BE2C (cell line): ENCODE data around the gene INSIG1.

ENCODE experiments used
- DNase-seq: peaks from one replicate; pipeline ENCODE4 v3.0.0-alpha.2; 2020
- H3K27me3 ChIP-seq: fragments of 250-450 bp; sonication (Bioruptor Pico); 2 replicates; pipeline ENCODE4 v1.5.1; 2020; ENCODE audit warnings: mild to moderate bottlenecking
- H3K36me3 ChIP-seq: fragments of 250-450 bp; sonication (Bioruptor Pico); 2 replicates; pipeline ENCODE4 v1.5.1; 2020; ENCODE audit warnings: mild to moderate bottlenecking
- H3K4me1 ChIP-seq: fragments of 250-450 bp; sonication (Bioruptor Pico); 2 replicates; pipeline ENCODE4 v1.5.1; 2020
- H3K4me3 ChIP-seq: 2 replicates; pipeline ENCODE4 v1.5.1; 2011; ENCODE audit warnings: low read depth, low read length
- H3K9me3 ChIP-seq: fragments of 250-450 bp; sonication (Bioruptor Pico); 2 replicates; pipeline ENCODE4 v1.5.1; 2020
- TF ChIP-seq, protein P1 (sequence below): IDR thresholded peaks from 2 replicates; pipeline ENCODE4 v1.5.1; 2012; ENCODE audit warnings: mild to moderate bottlenecking, low read depth, low read length

Gene INSIG1

GRCh38 chr7:155327590-155328320, 30.1 kb downstream of the INSIG1 start:
- Histone ChIP-seq H3K27me3 (peaks cover 13% of the 10 kb centered on the region; the same call in 1 of the 2 replicates), H3K36me3 (no peaks in the 10 kb centered on the region), H3K4me3 (no peak overlapping the region), H3K9me3 (no peaks in the 10 kb centered on the region), H3K4me1 (peaks cover 3% of the 10 kb centered on the region)
- TF ChIP-seq, protein P1, sequence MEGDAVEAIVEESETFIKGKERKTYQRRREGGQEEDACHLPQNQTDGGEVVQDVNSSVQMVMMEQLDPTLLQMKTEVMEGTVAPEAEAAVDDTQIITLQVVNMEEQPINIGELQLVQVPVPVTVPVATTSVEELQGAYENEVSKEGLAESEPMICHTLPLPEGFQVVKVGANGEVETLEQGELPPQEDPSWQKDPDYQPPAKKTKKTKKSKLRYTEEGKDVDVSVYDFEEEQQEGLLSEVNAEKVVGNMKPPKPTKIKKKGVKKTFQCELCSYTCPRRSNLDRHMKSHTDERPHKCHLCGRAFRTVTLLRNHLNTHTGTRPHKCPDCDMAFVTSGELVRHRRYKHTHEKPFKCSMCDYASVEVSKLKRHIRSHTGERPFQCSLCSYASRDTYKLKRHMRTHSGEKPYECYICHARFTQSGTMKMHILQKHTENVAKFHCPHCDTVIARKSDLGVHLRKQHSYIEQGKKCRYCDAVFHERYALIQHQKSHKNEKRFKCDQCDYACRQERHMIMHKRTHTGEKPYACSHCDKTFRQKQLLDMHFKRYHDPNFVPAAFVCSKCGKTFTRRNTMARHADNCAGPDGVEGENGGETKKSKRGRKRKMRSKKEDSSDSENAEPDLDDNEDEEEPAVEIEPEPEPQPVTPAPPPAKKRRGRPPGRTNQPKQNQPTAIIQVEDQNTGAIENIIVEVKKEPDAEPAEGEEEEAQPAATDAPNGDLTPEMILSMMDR: no peak
- DNase-seq: no peak

- no peaks in the 10 kb centered on the region for H3K36me3 ChIP-seq
- H3K4me1 ChIP-seq: no peaks in the 10 kb centered on the region; the same call in 1 of the 2 replicates
- no peak overlapping the region for H3K4me3 ChIP-seq
- TF ChIP-seq, protein P1: no peak
- H3K27me3 ChIP-seq: peaks cover 21% of the 10 kb centered on the region
- no peak for DNase-seq
- H3K9me3 ChIP-seq: no peaks in the 10 kb centered on the region
These were observed 31.5 kb downstream of the INSIG1 start for GRCh38 chr7:155329225-155329624.

GRCh38 chr7:155331396-155331795, 33.7 kb downstream of the INSIG1 start:
- no peak overlapping the region for H3K4me3 ChIP-seq
- TF ChIP-seq, protein P1: no peak
- H3K9me3 ChIP-seq: no peaks in the 10 kb centered on the region
- peaks cover 14% of the 10 kb centered on the region for H3K27me3 ChIP-seq
- no peaks in the 10 kb centered on the region for H3K36me3 ChIP-seq
- no peaks in the 10 kb centered on the region for H3K4me1 ChIP-seq
- DNase-seq: no peak

DNA sequence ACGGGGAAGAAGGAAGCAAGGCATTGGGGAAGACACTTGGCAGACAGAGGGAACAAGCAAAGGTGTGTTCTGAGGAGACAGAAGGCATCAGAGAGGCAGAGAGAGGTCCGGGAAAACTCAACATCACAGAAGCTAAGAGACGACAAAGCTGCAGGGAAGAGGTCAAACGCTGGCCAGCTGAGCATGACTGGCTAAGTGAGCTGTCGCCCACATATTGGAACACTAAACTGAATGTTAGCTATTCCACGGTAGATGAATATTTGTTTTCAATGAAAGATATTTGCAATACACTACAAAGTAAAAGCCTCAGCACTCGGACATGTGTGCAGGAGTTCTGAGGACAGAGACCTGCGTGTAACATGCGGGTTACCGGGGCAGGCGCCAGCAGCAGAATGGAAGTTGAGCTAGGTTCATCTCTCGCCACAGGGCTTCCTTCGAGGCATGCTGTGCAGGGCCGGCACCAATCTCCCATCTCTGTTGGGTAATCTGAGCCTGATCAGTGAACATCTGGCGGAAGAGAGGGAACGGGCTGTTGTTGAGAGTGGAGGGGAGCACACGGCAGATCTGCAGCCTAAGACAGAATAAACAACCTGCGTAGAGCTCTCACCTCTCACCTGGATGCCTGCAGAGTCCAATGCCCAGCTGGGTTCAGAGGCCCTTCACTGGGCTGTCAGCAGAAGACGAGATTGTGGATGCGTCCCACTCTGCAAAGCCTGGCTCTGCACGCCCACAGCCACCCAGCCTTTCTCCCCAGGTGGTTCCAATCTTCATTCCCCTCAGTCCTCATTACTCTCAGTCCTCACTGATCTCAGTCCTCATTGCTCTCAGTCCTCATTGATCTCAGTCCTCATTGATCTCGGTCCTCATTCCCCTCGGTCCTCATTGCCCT, 35.9 kb downstream of the INSIG1 start:
- TF ChIP-seq, protein P1: no peak
- Histone ChIP-seq H3K4me1 (no peaks in the 10 kb centered on the region), H3K9me3 (no peaks in the 10 kb centered on the region), H3K27me3 (peaks cover 14% of the 10 kb centered on the region), H3K36me3 (no peaks in the 10 kb centered on the region), H3K4me3 (no peak overlapping the region)
- no peak for DNase-seq

DNA sequence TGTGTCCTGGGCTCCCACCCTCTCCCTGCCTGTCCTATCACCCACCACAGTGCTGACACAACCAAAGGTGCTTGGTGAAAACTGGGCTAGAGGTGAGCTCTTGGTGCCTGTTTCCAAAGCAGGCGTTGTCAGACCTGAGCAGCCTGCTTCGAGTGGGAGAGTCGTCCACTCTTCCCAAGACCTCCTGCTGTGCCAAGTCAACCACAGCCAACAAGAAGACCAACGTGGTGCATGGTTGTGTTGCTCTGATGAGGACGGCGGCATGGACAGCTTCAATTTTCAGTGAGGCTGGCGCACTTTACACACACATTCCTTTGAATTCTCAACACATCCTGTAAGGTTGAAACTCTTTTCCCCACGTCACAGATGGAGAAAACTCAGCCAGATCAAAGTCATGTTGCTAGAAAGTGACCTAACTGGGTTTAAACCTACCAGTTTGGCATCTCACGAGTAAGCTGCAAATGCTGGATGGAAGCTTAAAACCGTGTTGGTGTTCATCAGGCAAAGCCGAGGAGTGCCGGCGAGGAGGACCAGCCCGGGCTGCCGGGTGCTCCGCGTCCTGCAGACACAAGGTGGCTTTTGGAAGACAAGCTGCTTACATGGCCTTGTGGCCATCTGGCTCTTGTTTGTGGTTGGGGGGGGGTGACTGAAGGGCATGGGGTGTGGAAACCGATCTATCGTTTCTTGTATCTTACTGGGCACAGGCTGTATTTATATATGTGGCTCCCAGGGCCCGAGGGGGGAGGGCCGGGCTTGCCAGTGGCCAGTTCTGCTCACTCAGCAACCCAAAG, 39.3 kb downstream of the INSIG1 start:
- DNase-seq: no peak
- no peaks in the 10 kb centered on the region for H3K36me3 ChIP-seq
- H3K4me3 ChIP-seq: no peak overlapping the region
- H3K27me3 ChIP-seq: peaks cover 10% of the 10 kb centered on the region
- TF ChIP-seq, protein P1: no peak
- no peaks in the 10 kb centered on the region for H3K9me3 ChIP-seq
- H3K4me1 ChIP-seq: no peaks in the 10 kb centered on the region
